NCI-H526 (cell line): Measurements from ENCODE around the gene FAM186B.

Source experiments
- DNase-seq, 2 experiments: peaks; one replicate each; lab custom pipeline; 2025; lab: John Stamatoyannopoulos, UW

Gene FAM186B

GRCh38 chr12:49537752-49538509 lies 67.5 kb downstream of the FAM186B start:
- DNase-seq, result peak in 1 of 2 experiments; percentile 58
